KMS-11 (cell line): ENCODE data around the gene ESRRB.

Experiments
- H2AFZ ChIP-seq: fragments of 200-600 bp; sonication (generic); 2 replicates; pipeline ENCODE4 v1.6.1; 2016; ENCODE audit warnings: antibody characterized with exemption, mixed run types, low read depth
- H3K27ac ChIP-seq: fragments of 200-600 bp; sonication (generic); 2 replicates; pipeline ENCODE4 v1.6.1; 2016; ENCODE audit warnings: mild to moderate bottlenecking, mixed run types
- H3K27me3 ChIP-seq: fragments of 200-600 bp; sonication (generic); 2 replicates; pipeline ENCODE4 v1.6.1; 2017; ENCODE audit warnings: mild to moderate bottlenecking, low read depth, mixed run types, moderate library complexity; ENCODE audit not compliant: insufficient read depth
- H3K36me3 ChIP-seq: fragments of 200-600 bp; sonication (generic); 2 replicates; pipeline ENCODE4 v1.6.1; 2017; ENCODE audit warnings: mild to moderate bottlenecking, mixed run types; ENCODE audit not compliant: insufficient read depth
- H3K4me1 ChIP-seq: fragments of 200-600 bp; sonication (generic); 2 replicates; pipeline ENCODE4 v1.6.1; 2016; ENCODE audit warnings: mild to moderate bottlenecking, low read depth, mixed run types; ENCODE audit not compliant: poor library complexity, severe bottlenecking
- H3K4me2 ChIP-seq: fragments of 200-600 bp; sonication (generic); 2 replicates; pipeline ENCODE4 v1.7.0; 2016; ENCODE audit warnings: mild to moderate bottlenecking, mixed run types
- H3K4me3 ChIP-seq: fragments of 200-600 bp; sonication (generic); IDR thresholded peaks from 2 replicates; pipeline ENCODE4 v1.6.1; 2017; ENCODE audit warnings: low read depth, low read length, mixed read lengths; ENCODE audit not compliant: insufficient read depth
- H3K79me2 ChIP-seq: fragments of 200-600 bp; sonication (generic); 2 replicates; pipeline ENCODE4 v1.6.1; 2016; ENCODE audit warnings: low read depth, mixed run types; ENCODE audit not compliant: insufficient read depth
- H3K9ac ChIP-seq: fragments of 200-600 bp; sonication (generic); 2 replicates; pipeline ENCODE4 v1.6.1; 2016; ENCODE audit warnings: mild to moderate bottlenecking, mixed run types
- H4K20me1 ChIP-seq: fragments of 200-600 bp; sonication (generic); 2 replicates; pipeline ENCODE4 v1.6.1; 2016; ENCODE audit warnings: mild to moderate bottlenecking, mixed run types; ENCODE audit not compliant: insufficient read depth
- TF ChIP-seq, protein P1 (sequence below): fragments of 200-600 bp; sonication (generic); conservative IDR thresholded peaks from 2 replicates; pipeline ENCODE4 v1.6.1; 2017; ENCODE audit warnings: low read depth, mild to moderate bottlenecking, antibody characterized with exemption, low read length, moderate library complexity, mixed read lengths

Gene ESRRB

GRCh38 chr14:76334316-76334715, 41.6 kb upstream of the ESRRB start:
- TF ChIP-seq, protein P1, sequence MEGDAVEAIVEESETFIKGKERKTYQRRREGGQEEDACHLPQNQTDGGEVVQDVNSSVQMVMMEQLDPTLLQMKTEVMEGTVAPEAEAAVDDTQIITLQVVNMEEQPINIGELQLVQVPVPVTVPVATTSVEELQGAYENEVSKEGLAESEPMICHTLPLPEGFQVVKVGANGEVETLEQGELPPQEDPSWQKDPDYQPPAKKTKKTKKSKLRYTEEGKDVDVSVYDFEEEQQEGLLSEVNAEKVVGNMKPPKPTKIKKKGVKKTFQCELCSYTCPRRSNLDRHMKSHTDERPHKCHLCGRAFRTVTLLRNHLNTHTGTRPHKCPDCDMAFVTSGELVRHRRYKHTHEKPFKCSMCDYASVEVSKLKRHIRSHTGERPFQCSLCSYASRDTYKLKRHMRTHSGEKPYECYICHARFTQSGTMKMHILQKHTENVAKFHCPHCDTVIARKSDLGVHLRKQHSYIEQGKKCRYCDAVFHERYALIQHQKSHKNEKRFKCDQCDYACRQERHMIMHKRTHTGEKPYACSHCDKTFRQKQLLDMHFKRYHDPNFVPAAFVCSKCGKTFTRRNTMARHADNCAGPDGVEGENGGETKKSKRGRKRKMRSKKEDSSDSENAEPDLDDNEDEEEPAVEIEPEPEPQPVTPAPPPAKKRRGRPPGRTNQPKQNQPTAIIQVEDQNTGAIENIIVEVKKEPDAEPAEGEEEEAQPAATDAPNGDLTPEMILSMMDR, result no peak
- Histone ChIP-seq H3K79me2 (no peaks in the 10 kb centered on the region), H3K27me3 (no peaks in the 10 kb centered on the region), H2AFZ (no peak overlapping the region), H3K4me3 (no peak overlapping the region), H3K27ac (no peak overlapping the region), H3K9ac (no peak overlapping the region), H3K36me3 (no peaks in the 10 kb centered on the region), H4K20me1 (no peaks in the 10 kb centered on the region), H3K4me2 (no peak overlapping the region), H3K4me1 (no peaks in the 10 kb centered on the region)

GRCh38 chr14:76336876-76337275, 39.1 kb upstream of the ESRRB start:
- Histone ChIP-seq H3K36me3 (no peaks in the 10 kb centered on the region), H3K79me2 (no peaks in the 10 kb centered on the region), H2AFZ (no peak overlapping the region), H3K9ac (no peak overlapping the region), H4K20me1 (no peaks in the 10 kb centered on the region), H3K27ac (no peak overlapping the region), H3K4me2 (no peak overlapping the region), H3K27me3 (no peaks in the 10 kb centered on the region), H3K4me3 (no peak overlapping the region), H3K4me1 (no peaks in the 10 kb centered on the region)
- TF ChIP-seq, protein P1, result no peak

- no peak overlapping the region for H3K4me3 ChIP-seq
- H3K36me3 ChIP-seq, result no peaks in the 10 kb centered on the region
- no peak overlapping the region for H2AFZ ChIP-seq
- H3K79me2 ChIP-seq, result no peaks in the 10 kb centered on the region
- H3K27ac ChIP-seq, result no peak overlapping the region
- no peak overlapping the region for H3K9ac ChIP-seq
- TF ChIP-seq, protein P1, result no peak
- no peak overlapping the region for H3K4me2 ChIP-seq
- no peaks in the 10 kb centered on the region for H3K4me1 ChIP-seq
- H3K27me3 ChIP-seq, result no peaks in the 10 kb centered on the region
- H4K20me1 ChIP-seq, result no peaks in the 10 kb centered on the region
Observed at GRCh38 chr14:76337635-76338545, 38.0 kb upstream of the ESRRB start.

DNA sequence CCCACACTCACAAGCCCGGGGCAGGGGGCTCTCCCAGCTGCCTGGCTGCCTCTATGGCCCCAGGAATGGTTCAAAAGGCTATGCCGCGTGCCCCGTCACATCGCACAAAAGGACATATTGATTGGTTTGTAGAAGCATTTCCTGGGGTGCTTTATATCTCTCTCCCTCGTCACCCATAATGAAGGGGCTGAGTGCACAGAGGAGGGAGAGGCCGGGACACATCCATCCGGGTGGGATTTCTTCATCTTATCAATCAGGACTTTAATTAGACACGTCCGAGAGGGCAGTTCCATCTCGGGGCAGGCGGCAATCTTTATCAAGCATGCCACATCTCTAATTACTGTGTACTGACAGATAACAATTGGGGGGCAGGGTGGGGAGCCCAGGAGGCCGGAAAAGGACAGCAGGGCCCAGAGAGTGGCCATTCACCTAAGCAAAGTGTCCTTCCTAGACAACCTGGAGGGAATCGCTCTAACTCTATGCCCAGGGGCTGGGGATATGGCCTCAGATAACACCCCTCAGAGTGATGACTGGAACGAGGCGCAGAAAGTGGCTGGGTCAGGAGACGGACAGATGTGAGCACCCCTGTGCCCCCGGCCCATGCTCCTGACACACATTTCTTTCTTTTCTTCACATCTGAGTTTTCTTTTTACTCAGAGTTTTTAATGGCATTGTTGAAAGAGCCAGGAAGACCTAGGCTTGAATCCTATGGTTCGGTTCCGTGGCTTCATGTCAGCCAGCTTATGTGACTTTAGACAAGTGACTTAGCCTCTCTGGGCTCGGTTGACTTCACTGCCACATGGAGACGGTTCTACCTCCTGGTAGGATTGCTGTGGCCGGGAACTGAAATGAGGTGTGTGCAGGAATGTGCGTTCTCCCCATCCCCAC, 36.0 kb upstream of the ESRRB start:
- no peaks in the 10 kb centered on the region for H3K27me3 ChIP-seq
- no peak overlapping the region for H3K9ac ChIP-seq
- no peak overlapping the region for H2AFZ ChIP-seq
- H4K20me1 ChIP-seq, result no peaks in the 10 kb centered on the region
- no peak overlapping the region for H3K4me2 ChIP-seq
- no peaks in the 10 kb centered on the region for H3K4me1 ChIP-seq
- H3K4me3 ChIP-seq, result no peak overlapping the region
- no peak overlapping the region for H3K27ac ChIP-seq
- no peaks in the 10 kb centered on the region for H3K36me3 ChIP-seq
- TF ChIP-seq, protein P1, result no peak
- no peaks in the 10 kb centered on the region for H3K79me2 ChIP-seq
